Measurements from ENCODE around the gene APPL1.

APPL1 gene

DNA sequence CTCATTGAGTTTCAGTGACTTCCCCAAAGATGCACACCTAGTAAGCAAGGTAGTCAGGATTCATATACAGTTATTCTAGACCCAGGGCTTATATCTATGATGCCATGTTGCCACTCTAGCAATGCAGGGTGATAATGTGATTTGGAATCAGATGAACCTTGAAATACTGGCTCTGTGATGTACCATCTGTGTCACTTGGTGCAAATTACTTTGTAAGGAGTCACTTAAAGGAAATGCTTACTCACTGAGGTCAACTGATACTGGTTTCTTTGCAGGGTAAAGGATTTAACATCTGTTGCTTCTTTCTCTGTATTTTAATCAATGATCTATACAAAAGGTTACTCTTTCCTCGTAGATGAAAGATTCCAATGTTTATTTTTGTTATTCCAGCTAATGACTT is 54.2 kb downstream of the APPL1 start:
- no peak overlapping the region for H3K4me3 ChIP-seq (ENCODE audit: low read depth, low read length)
- in situ Hi-C loops (cut with HindIII; ENCODE audit: low sequenced_read_pairs), result no loop called here
- DNase-seq (ENCODE audit: low read depth, low spot score), result no peak
- no peak for TF ChIP-seq CTCF (IDR thresholded peaks at IDR 0.05; ENCODE audit: low read depth, low read length)

GRCh38 chr3:57283334-57283733 is 55.8 kb downstream of the APPL1 start:
- no peak for DNase-seq (ENCODE audit: low read depth, low spot score)
- in situ Hi-C loops (cut with HindIII; ENCODE audit: low sequenced_read_pairs), result no loop called here
- no peak for TF ChIP-seq CTCF (IDR thresholded peaks at IDR 0.05; ENCODE audit: low read depth, low read length)
- no peak overlapping the region for H3K4me3 ChIP-seq (ENCODE audit: low read depth, low read length)

DNA sequence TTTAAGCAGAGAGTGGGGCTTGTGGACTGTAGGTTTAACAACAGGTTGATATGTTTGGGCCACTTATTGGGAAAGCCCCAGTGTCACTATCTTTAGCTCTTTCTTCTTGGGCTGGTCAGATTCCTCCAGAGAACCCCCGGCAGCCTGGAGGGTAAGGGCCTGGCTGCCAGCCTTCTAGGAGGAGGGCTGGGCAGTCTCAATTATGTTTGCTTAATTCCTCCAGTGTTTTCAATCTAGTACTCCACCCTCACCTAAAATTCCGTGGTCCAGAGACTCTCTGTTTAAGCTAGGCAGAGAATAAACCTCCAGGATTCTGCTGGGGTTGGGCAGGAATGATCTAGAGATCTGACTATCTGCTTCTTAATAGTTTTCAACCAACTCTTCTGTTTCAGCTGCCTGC is 59.7 kb downstream of the APPL1 start:
- TF ChIP-seq CTCF (IDR thresholded peaks at IDR 0.05; ENCODE audit: low read depth, low read length), result no peak
- no peak overlapping the region for H3K4me3 ChIP-seq (ENCODE audit: low read depth, low read length)
- no peak for DNase-seq (ENCODE audit: low read depth, low spot score)
- in situ Hi-C loops (cut with HindIII; ENCODE audit: low sequenced_read_pairs), result no loop called here

- in situ Hi-C loops (cut with HindIII; ENCODE audit: low sequenced_read_pairs), result no loop called here
- no peak overlapping the region for H3K4me3 ChIP-seq (ENCODE audit: low read depth, low read length)
- no peak for DNase-seq (ENCODE audit: low read depth, low spot score)
- no peak for TF ChIP-seq CTCF (IDR thresholded peaks at IDR 0.05; ENCODE audit: low read depth, low read length)
These were observed 60.9 kb downstream of the APPL1 start for GRCh38 chr3:57288403-57288802.

- in situ Hi-C loops (cut with HindIII; ENCODE audit: low sequenced_read_pairs), result no loop called here
- no peak for DNase-seq (ENCODE audit: low read depth, low spot score)
These were observed 64.8 kb downstream of the APPL1 start, which contains the start of gene ASB14 for GRCh38 chr3:57292159-57292896. Gene ASB14 (minus strand): TSS chr3:57292685. CDS start chr3:57292033, 652 bp downstream.

DNA sequence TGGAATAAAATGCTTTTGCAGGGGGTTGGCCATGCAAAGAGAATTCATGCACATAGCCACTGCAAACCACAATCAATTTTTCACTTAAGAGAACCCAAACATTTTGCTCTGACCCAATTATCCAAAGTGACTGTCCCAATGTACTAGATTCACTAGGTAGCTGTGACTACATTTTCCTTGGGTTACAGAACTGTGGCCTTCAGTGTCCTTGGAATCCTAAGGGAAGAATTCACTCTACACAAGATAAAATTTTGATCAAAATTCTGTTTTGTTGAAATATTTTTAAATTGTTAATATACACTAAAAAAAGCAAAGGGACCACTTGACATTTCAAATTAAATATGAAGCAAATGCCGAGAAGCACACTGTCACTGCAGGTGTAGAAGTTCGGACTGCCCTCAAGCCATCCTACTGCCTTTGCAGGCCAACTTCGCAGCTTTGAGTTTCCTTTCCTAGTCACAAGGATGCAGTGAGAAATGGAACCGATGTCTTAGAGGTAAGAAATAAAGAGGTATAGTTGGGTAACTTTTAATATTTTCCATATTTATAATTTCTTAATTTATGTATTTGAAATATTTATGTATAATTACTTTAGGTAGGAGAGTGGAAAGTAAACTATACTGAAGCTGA is 65.5 kb downstream of the APPL1 start:
- H3K4me3 ChIP-seq (ENCODE audit: low read depth, low read length), result no peak overlapping the region
- DNase-seq (ENCODE audit: low read depth, low spot score), result no peak
- no peak for TF ChIP-seq CTCF (IDR thresholded peaks at IDR 0.05; ENCODE audit: low read depth, low read length)
- in situ Hi-C loops (cut with HindIII; ENCODE audit: low sequenced_read_pairs), result no loop called here

More at GRCh38 chr3:57292159-57292896, 64.8 kb downstream of the APPL1 start, which contains the start of gene ASB14:
- no peak for TF ChIP-seq CTCF (IDR thresholded peaks at IDR 0.05; ENCODE audit: low read depth, low read length)
- H3K4me3 ChIP-seq (ENCODE audit: low read depth, low read length), result no peak within 1 kb of the TSS

Measured in astrocyte of the spinal cord (primary cell).